HEK293T (cell line): ENCODE results near the gene SLC25A25.

Experiments
- ELF4 ChIP-seq: fragments of 450-650 bp; IDR thresholded peaks from 2 replicates; pipeline ENCODE4 v1.6.1; 2017; ENCODE audit warnings: antibody characterized with exemption
- FOXA1 ChIP-seq: fragments of 450-650 bp; IDR thresholded peaks from 2 replicates; pipeline ENCODE4 v1.6.1; 2016; ENCODE audit warnings: mild to moderate bottlenecking
- FOXK2 ChIP-seq: fragments of 450-650 bp; IDR thresholded peaks from 2 replicates; pipeline ENCODE4 v1.6.1; 2016; ENCODE audit warnings: mild to moderate bottlenecking
- FOXM1 ChIP-seq: fragments of 450-650 bp; IDR thresholded peaks from 2 replicates; pipeline ENCODE4 v1.6.1; 2017; ENCODE audit warnings: mild to moderate bottlenecking, borderline replicate concordance
- HDGF ChIP-seq: fragments of 450-650 bp; IDR thresholded peaks from 2 replicates; pipeline ENCODE4 v1.6.1; 2017; ENCODE audit warnings: antibody characterized with exemption, borderline replicate concordance
- L3MBTL2 ChIP-seq: fragments of 450-650 bp; conservative IDR thresholded peaks from 2 replicates; pipeline ENCODE4 v1.6.1; 2016; ENCODE audit warnings: mild to moderate bottlenecking
- NFRKB ChIP-seq: fragments of 450-650 bp; IDR thresholded peaks from 2 replicates; pipeline ENCODE4 v1.6.1; 2016; ENCODE audit warnings: mild to moderate bottlenecking, moderate library complexity
- PKNOX1 ChIP-seq: fragments of 450-650 bp; IDR thresholded peaks from 2 replicates; pipeline ENCODE4 v1.6.1; 2016
- SP1 ChIP-seq: fragments of 450-650 bp; IDR thresholded peaks from 2 replicates; pipeline ENCODE4 v1.6.1; 2017
- SUZ12 ChIP-seq: fragments of 450-650 bp; IDR thresholded peaks from 2 replicates; pipeline ENCODE4 v1.6.1; 2016; ENCODE audit warnings: mild to moderate bottlenecking

GRCh38 chr9:128116104-128117083 is 48.4 kb downstream of the SLC25A25 start:
- TF ChIP-seq PKNOX1: no peak
- no peak for TF ChIP-seq FOXK2
- no peak for TF ChIP-seq FOXA1
- no peak for TF ChIP-seq ELF4
- TF ChIP-seq FOXM1: no peak
- TF ChIP-seq NFRKB: no peak
- no peak for TF ChIP-seq HDGF
- no peak for TF ChIP-seq SUZ12
- no peak for TF ChIP-seq SP1
- TF ChIP-seq L3MBTL2: no peak
